Kidney (tissue), 14 donors: ENCODE measurements around the gene PLEKHM3. TPM values are rescaled to one million over a fixed set of nuclear protein-coding genes. Genes with fewer than 3 reads are reported as not detected.

Source experiments
- DNase-seq, 5 donors: peaks; one replicate each; pipeline ENCODE4 v3.0.0-alpha.2; 2013 to 2020
- FAIRE-seq: peaks from 2 replicates; lab custom pipeline; 2012; peaks lifted over from hg19 to GRCh38; lab: Jason Lieb, UNC
- H3K27ac ChIP-seq, 2 donors: one replicate each; pipeline ENCODE4 v1.7.0; 2013; ENCODE audit warnings: low read depth in 2 of 2, low read length in 2 of 2, inconsistent platforms in 1 of 2
- H3K27me3 ChIP-seq: one replicate; pipeline ENCODE4 v1.7.1; 2013; ENCODE audit warnings: low read length, inconsistent platforms; ENCODE audit not compliant: control insufficient read depth, insufficient read depth
- H3K36me3 ChIP-seq, 3 donors: one replicate each; pipeline versions ENCODE4 v1.7.0 to v1.7.1; 2013; ENCODE audit warnings: low read length in 3 of 3, control low read depth in 1 of 3, inconsistent platforms in 1 of 3; ENCODE audit not compliant: insufficient read depth in 3 of 3, control insufficient read depth in 2 of 3
- H3K4me1 ChIP-seq, 3 donors: one replicate each; pipeline versions ENCODE4 v1.7.0 to v1.7.1; 2013; ENCODE audit warnings: low read length in 3 of 3, inconsistent platforms in 1 of 3, low read depth in 1 of 3; ENCODE audit not compliant: control insufficient read depth in 2 of 3, insufficient read depth in 2 of 3
- H3K4me3 ChIP-seq, 3 donors: one replicate each; pipeline versions ENCODE4 v1.7.0 to v1.8.1; 2013; ENCODE audit warnings: low read length in 3 of 3, control low read depth in 1 of 3, inconsistent platforms in 1 of 3
- H3K9ac ChIP-seq, 3 donors: one replicate each; pipeline versions ENCODE4 v1.7.0 to v1.7.1; 2013; ENCODE audit warnings: low read length in 3 of 3, control low read depth in 1 of 3, inconsistent platforms in 1 of 3
- H3K9me3 ChIP-seq, 3 donors: one replicate each; pipeline versions ENCODE4 v1.7.0 to v1.7.1; 2013; ENCODE audit warnings: low read length in 3 of 3, control low read depth in 1 of 3, inconsistent platforms in 1 of 3; ENCODE audit not compliant: control insufficient read depth in 2 of 3, insufficient read depth in 1 of 3
- CTCF ChIP-seq: IDR thresholded peaks from 3 replicates; pipeline ENCODE4 v1.5.1; 2012; ENCODE audit warnings: mild to moderate bottlenecking, moderate library complexity, borderline replicate concordance; ENCODE audit not compliant: insufficient read depth; ENCODE audit errors: extremely low read depth
- intact Hi-C: fragments of 100-400 bp; cut with DNase I; formaldehyde crosslinking; loops from one replicate; pipeline ENCODE4 v1.11.1; 2022
- polyA plus RNA-seq: library from polyadenylated mRNA; stranded (reverse); fragments of 350-450 nt; fragmentation: Illumina TruSeq; extraction: RNeasy Lipid Tissue Mini Kit (QIAGEN cat#74804); gene quantifications from one replicate; pipeline ENCODE4 v1.2.3, GENCODE V29; 2014; ENCODE audit warnings: low read depth, low replicate concordance; ENCODE audit not compliant: insufficient read depth
- total RNA-seq: library from RNA; stranded (reverse); fragmentation: NEBNext Ultra II Directional; extraction: Animal tissue kit (Norgen Biotek cat#: 25700); gene quantifications from one replicate; pipeline ENCODE4 v1.2.1, GENCODE V29; 2021
- donor health status: control.
- donor health status: control.
- donor health status: control.
- donor health status: control.
- donor health status: control.
- donor health status: DM: yes; HTN: yes; CAD: no.
- donor health status: Normal renal cell carcinoma (clear cell type).

Gene PLEKHM3
- total and polyA plus RNA-seq, 2 donors from 2014 or later = 4.2 to 13.5 TPM

- no peak for TF ChIP-seq CTCF
- intact Hi-C loops = no loop called here
- H3K9ac ChIP-seq = no peak overlapping the region
- H3K4me1 ChIP-seq = peaks cover 0 to 6% (median 4%) of the 10 kb centered on the region in 3 donors
- FAIRE-seq (no peak), DNase-seq (no peak)
- H3K27ac ChIP-seq = no peak overlapping the region
- no peak overlapping the region for H3K4me3 ChIP-seq
- no peaks in the 10 kb centered on the region for H3K9me3 ChIP-seq
- no peaks in the 10 kb centered on the region for H3K36me3 ChIP-seq
- no peaks in the 10 kb centered on the region for H3K27me3 ChIP-seq
Observed at GRCh38 chr2:208012449-208012848, 12.9 kb downstream of the PLEKHM3 start.

DNA sequence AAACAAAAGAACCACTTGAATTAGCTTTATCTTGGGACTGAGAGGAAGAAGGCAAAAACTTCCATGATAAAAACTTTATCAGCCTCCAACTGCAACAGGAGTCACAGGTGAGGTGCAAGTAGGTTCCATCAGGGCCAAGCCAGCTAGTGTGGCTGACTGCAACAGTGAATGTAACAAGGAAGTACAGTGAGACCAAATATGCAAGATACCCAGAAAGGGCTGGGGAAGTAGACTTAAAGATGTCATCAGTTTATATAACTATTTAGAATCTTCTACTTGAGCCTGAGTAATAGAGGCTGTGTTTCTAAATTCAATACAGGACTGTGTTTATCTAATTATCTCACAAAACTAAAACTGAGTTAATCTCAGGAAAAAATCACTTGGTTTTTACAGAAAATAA is 14.8 kb downstream of the PLEKHM3 start:
- Histone ChIP-seq H3K27ac (no peak overlapping the region), H3K36me3 (no peaks in the 10 kb centered on the region), H3K4me3 (no peak overlapping the region), H3K4me1 (peaks cover 0 to 6% (median 4%) of the 10 kb centered on the region in 3 donors), H3K9me3 (no peaks in the 10 kb centered on the region), H3K27me3 (no peaks in the 10 kb centered on the region), H3K9ac (no peak overlapping the region)
- DNase-seq (no peak), FAIRE-seq (no peak)
- no peak for TF ChIP-seq CTCF
- intact Hi-C loops = no loop called here

DNA sequence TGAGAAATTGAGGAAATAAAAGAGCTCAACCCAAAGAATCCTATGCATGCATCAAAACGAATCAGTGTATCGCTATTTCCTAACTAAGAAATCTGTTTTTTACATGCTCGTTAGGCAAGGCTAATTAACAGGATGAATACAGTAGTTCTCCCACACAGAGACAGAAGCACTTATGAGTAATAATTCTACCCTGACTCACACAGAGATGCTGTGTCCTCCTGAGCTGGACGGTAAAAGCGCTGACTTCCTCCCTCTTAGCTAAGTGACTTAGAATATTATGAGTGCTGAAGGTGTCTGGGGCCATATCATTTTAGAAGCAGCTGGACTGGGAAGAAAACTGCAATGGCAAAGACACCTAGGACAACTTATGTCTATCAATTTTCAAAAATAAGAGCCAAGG is 18.5 kb downstream of the PLEKHM3 start:
- Histone ChIP-seq H3K9ac (no peak overlapping the region), H3K4me3 (no peak overlapping the region), H3K4me1 (no peaks in the 10 kb centered on the region), H3K9me3 (no peaks in the 10 kb centered on the region), H3K27me3 (no peaks in the 10 kb centered on the region), H3K36me3 (no peaks in the 10 kb centered on the region), H3K27ac (no peak overlapping the region)
- no peak for TF ChIP-seq CTCF
- no peak for FAIRE-seq
- DNase-seq = no peak
- intact Hi-C loops = no loop called here

GRCh38 chr2:208006337-208006736 is 19.0 kb downstream of the PLEKHM3 start:
- Histone ChIP-seq H3K27ac (no peak overlapping the region), H3K4me3 (no peak overlapping the region), H3K9me3 (no peaks in the 10 kb centered on the region), H3K4me1 (no peaks in the 10 kb centered on the region), H3K36me3 (peaks cover 0 to 2% (median 0%) of the 10 kb centered on the region in 3 donors), H3K9ac (no peak overlapping the region), H3K27me3 (no peaks in the 10 kb centered on the region)
- intact Hi-C loops = no loop called here
- DNase-seq = peak in 1 of 5 donors; percentile 3
- FAIRE-seq = no peak
- TF ChIP-seq CTCF = no peak
